ENCODE results near the gene PLS3. TPM values are rescaled to one million over a fixed set of nuclear protein-coding genes. Genes with fewer than 3 reads are reported as not detected.

The PLS3 gene
- polyA plus RNA-seq (2011; rRNA removed) (300 and 354 TPM in 2 replicates), polyA minus RNA-seq (2011; rRNA and poly(A)+ RNA removed) (81.9 and 157 TPM in 2 replicates)

DNA sequence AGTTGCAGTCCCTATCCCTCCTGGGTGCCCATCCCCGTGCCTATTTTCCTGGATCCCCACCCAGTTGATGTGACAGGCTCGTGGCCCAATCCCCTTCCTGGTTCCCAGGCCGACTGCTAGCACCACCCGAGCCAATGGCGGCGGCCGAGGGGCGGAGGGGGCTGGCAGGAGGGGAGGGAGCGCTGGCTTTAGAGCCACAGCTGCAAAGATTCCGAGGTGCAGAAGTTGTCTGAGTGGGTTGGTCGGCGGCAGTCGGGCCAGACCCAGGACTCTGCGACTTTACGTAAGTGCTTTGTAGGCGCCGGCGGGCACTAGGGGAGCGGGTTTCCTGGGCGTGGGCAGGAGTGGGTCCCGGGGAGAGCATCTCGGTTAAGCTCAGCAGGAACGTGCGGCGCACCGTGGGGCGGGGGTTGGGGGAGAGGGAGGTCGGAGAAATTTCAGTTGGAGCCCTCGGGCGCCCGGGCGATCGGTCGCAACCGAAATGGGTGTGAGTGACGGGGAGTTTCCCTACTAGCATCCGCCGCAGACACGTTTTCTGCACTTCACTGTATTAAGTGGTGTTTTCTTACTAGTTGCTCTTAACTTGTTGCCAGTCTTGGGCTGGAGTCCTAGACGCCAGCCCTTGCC lies at the start of gene PLS3:
Gene PLS3 (plus strand): TSS at position 197 of the 627 bp plus-strand sequence. CDS start 49,077 bp downstream, outside the sequence.
- CTCF ChIA-PET, result interaction anchor here (0.6 to 0.8 kb wide), 3 partner anchors 66 to 226 kb away, joined by 3 to 5 read pairs (median 4); no protein-coding TSS in a partner anchor
- Histone ChIP-seq H3K27ac (ENCODE audit: low read depth, low read length) (peak within 1 kb of the TSS; percentile 73), H3K9me3 (ENCODE audit: control insufficient read depth, insufficient read depth, low read length) (no peaks in the 10 kb centered on the region), H3K4me3 (ENCODE audit: low read depth, low read length) (peak within 1 kb of the TSS; percentile 72), H3K27me3 (ENCODE audit: control insufficient read depth, insufficient read depth, low read length) (no peaks in the 10 kb centered on the region)
- DNase-seq (ENCODE audit: low read depth, low spot score), result peak; percentile 60
- TF ChIP-seq, protein P1, sequence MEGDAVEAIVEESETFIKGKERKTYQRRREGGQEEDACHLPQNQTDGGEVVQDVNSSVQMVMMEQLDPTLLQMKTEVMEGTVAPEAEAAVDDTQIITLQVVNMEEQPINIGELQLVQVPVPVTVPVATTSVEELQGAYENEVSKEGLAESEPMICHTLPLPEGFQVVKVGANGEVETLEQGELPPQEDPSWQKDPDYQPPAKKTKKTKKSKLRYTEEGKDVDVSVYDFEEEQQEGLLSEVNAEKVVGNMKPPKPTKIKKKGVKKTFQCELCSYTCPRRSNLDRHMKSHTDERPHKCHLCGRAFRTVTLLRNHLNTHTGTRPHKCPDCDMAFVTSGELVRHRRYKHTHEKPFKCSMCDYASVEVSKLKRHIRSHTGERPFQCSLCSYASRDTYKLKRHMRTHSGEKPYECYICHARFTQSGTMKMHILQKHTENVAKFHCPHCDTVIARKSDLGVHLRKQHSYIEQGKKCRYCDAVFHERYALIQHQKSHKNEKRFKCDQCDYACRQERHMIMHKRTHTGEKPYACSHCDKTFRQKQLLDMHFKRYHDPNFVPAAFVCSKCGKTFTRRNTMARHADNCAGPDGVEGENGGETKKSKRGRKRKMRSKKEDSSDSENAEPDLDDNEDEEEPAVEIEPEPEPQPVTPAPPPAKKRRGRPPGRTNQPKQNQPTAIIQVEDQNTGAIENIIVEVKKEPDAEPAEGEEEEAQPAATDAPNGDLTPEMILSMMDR (IDR thresholded peaks at IDR 0.05; ENCODE audit: low read depth, low read length), result no peak
- POLR2A ChIA-PET, result interaction anchor here (0.6 to 2.0 kb wide), 5 partner anchors 28 to 216 kb away, joined by 3 to 6 read pairs (median 3); no protein-coding TSS in a partner anchor

- H3K4me3 ChIP-seq (ENCODE audit: low read depth, low read length), result no peak overlapping the region
- DNase-seq (ENCODE audit: low read depth, low spot score), result no peak
- TF ChIP-seq, protein P1 (IDR thresholded peaks at IDR 0.05; ENCODE audit: low read depth, low read length), result no peak
- no peaks in the 10 kb centered on the region for H3K27me3 ChIP-seq (ENCODE audit: control insufficient read depth, insufficient read depth, low read length)
- CTCF ChIA-PET, result no interaction called here
- no peaks in the 10 kb centered on the region for H3K9me3 ChIP-seq (ENCODE audit: control insufficient read depth, insufficient read depth, low read length)
- H3K27ac ChIP-seq (ENCODE audit: low read depth, low read length), result no peak overlapping the region
- POLR2A ChIA-PET, result no interaction called here
Observed at GRCh38 chrX:115518113-115518512, 42.9 kb upstream of the PLS3 start.

GRCh38 chrX:115521741-115522140 lies 39.2 kb upstream of the PLS3 start:
- ChIA-PET CTCF (no interaction called here), POLR2A (no interaction called here)
- Histone ChIP-seq H3K27me3 (ENCODE audit: control insufficient read depth, insufficient read depth, low read length) (no peaks in the 10 kb centered on the region), H3K27ac (ENCODE audit: low read depth, low read length) (no peak overlapping the region), H3K4me3 (ENCODE audit: low read depth, low read length) (no peak overlapping the region), H3K9me3 (ENCODE audit: control insufficient read depth, insufficient read depth, low read length) (no peaks in the 10 kb centered on the region)
- TF ChIP-seq, protein P1 (IDR thresholded peaks at IDR 0.05; ENCODE audit: low read depth, low read length), result no peak
- no peak for DNase-seq (ENCODE audit: low read depth, low spot score)

DNA sequence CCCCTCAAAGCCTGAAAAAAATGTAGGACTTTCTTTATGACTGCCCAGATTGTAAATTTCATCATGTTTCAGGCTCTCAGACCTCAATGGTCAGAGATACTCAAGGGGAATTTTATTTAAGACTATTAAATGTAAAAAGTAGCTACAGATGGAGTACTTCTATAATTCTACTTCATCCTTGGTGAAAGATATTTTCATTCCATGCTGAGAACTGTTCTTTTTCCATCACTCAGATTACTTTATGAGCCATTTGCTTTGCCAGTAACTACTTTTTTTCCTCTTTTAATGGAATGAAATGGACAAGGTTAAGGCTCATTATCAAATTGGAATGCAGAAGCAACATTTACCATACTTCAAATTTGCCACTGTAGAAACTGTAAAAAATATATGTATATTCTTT lies 38.0 kb upstream of the PLS3 start:
- TF ChIP-seq, protein P1 (IDR thresholded peaks at IDR 0.05; ENCODE audit: low read depth, low read length), result no peak
- ChIA-PET POLR2A (no interaction called here), CTCF (no interaction called here)
- Histone ChIP-seq H3K27ac (ENCODE audit: low read depth, low read length) (no peak overlapping the region), H3K9me3 (ENCODE audit: control insufficient read depth, insufficient read depth, low read length) (no peaks in the 10 kb centered on the region), H3K27me3 (ENCODE audit: control insufficient read depth, insufficient read depth, low read length) (no peaks in the 10 kb centered on the region), H3K4me3 (ENCODE audit: low read depth, low read length) (no peak overlapping the region)
- DNase-seq (ENCODE audit: low read depth, low spot score), result no peak

DNA sequence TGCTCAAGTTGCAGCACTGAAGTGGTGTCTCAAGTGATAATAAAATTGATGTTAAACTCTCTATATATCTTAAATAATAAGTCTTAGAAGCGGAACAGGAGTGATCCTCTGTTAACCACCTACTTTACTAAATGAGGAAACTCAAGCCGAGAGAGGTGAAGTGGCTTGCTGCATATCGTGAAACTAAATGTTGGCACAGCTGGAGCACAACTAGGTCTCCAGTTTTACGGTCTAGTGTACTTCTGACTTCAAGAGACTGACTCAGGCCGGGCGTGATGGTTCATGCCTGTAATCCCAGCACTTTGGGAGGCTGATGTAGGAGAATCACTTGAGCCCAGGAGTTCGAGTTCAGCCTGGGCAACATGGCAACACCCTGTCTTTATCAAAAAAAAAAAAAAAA lies 35.5 kb upstream of the PLS3 start:
- ChIA-PET POLR2A (no interaction called here), CTCF (no interaction called here)
- H3K27ac ChIP-seq (ENCODE audit: low read depth, low read length), result no peak overlapping the region
- DNase-seq (ENCODE audit: low read depth, low spot score), result no peak
- H3K9me3 ChIP-seq (ENCODE audit: control insufficient read depth, insufficient read depth, low read length), result no peaks in the 10 kb centered on the region
- H3K4me3 ChIP-seq (ENCODE audit: low read depth, low read length), result no peak overlapping the region
- TF ChIP-seq, protein P1 (IDR thresholded peaks at IDR 0.05; ENCODE audit: low read depth, low read length), result no peak
- H3K27me3 ChIP-seq (ENCODE audit: control insufficient read depth, insufficient read depth, low read length), result no peaks in the 10 kb centered on the region

All from AG04450 (cell line).